ENCODE results near the gene RTP5.
"Not testable (repeated sequence)": the region's sequence is repeated elsewhere in the genome, so short reads cannot be mapped to it uniquely, and the experiment has no call there.

Gene RTP5

GRCh38 chr2:241906826-241907570 is 37.5 kb downstream of the RTP5 start:
- no peaks in the 10 kb centered on the region for H3K9me2 ChIP-seq (replicated peaks; ENCODE audit: low read depth, low read length)
- no peaks in the 10 kb centered on the region; the same call in 1 of the 2 replicates for H3K36me3 ChIP-seq (ENCODE audit: insufficient read depth, low read length)
- TF ChIP-seq EZH2phosphoT487 (IDR thresholded peaks at IDR 0.05; ENCODE audit: borderline replicate concordance) (no peak), CTCF (conservative IDR thresholded peaks at IDR 0.05; ENCODE audit: low read length) (no peak)
- H4K20me1 ChIP-seq (ENCODE audit: insufficient read depth, low read length, poor library complexity, severe bottlenecking), result no peaks in the 10 kb centered on the region
- no peaks in the 10 kb centered on the region for H3K9me3 ChIP-seq (ENCODE audit: insufficient read depth, low read depth, low read length)
- H3K4me1 ChIP-seq (ENCODE audit: insufficient read depth, low read length, poor library complexity, severe bottlenecking), result no peaks in the 10 kb centered on the region
- no peaks in the 10 kb centered on the region for H3K79me2 ChIP-seq (ENCODE audit: insufficient read depth, low read length)
- H3K9ac ChIP-seq (ENCODE audit: low read depth, low read length, poor library complexity, severe bottlenecking), result no peak overlapping the region
- no peaks in the 10 kb centered on the region for H3F3A ChIP-seq (ENCODE audit: low read depth)
- no peak overlapping the region for H3K4me3 ChIP-seq (ENCODE audit: low read length, poor library complexity, severe bottlenecking)
- no peak overlapping the region for H2AFZ ChIP-seq (ENCODE audit: low read length)
- no peaks in the 10 kb centered on the region for H3K27me3 ChIP-seq (ENCODE audit: insufficient read depth, low read length, poor library complexity, severe bottlenecking)
- no peak overlapping the region for H3K4me2 ChIP-seq (ENCODE audit: low read depth, low read length, poor library complexity, severe bottlenecking)

- not testable (repeated sequence) for H3K36me3 ChIP-seq (ENCODE audit: insufficient read depth, low read length); H3K4me2 ChIP-seq (ENCODE audit: low read depth, low read length, poor library complexity, severe bottlenecking); H2AFZ ChIP-seq (ENCODE audit: low read length); H3K9me3 ChIP-seq (ENCODE audit: insufficient read depth, low read depth, low read length); H3K9me2 ChIP-seq (replicated peaks; ENCODE audit: low read depth, low read length); H3K4me3 ChIP-seq (ENCODE audit: low read length, poor library complexity, severe bottlenecking); H3K4me1 ChIP-seq (ENCODE audit: insufficient read depth, low read length, poor library complexity, severe bottlenecking); H3K9ac ChIP-seq (ENCODE audit: low read depth, low read length, poor library complexity, severe bottlenecking); H3K79me2 ChIP-seq (ENCODE audit: insufficient read depth, low read length); H3F3A ChIP-seq (ENCODE audit: low read depth); H4K20me1 ChIP-seq (ENCODE audit: insufficient read depth, low read length, poor library complexity, severe bottlenecking); H3K27me3 ChIP-seq (ENCODE audit: insufficient read depth, low read length, poor library complexity, severe bottlenecking)
Observed at GRCh38 chr2:241907831-241908230, 38.3 kb downstream of the RTP5 start.

- Histone ChIP-seq H3K9me3 (ENCODE audit: insufficient read depth, low read depth, low read length) (no peaks in the 10 kb centered on the region), H2AFZ (ENCODE audit: low read length) (no peak overlapping the region), H3K4me3 (ENCODE audit: low read length, poor library complexity, severe bottlenecking) (no peak overlapping the region), H3K9me2 (replicated peaks; ENCODE audit: low read depth, low read length) (no peaks in the 10 kb centered on the region), H3K4me1 (ENCODE audit: insufficient read depth, low read length, poor library complexity, severe bottlenecking) (no peaks in the 10 kb centered on the region), H3K27me3 (ENCODE audit: insufficient read depth, low read length, poor library complexity, severe bottlenecking) (no peaks in the 10 kb centered on the region), H3K79me2 (ENCODE audit: insufficient read depth, low read length) (no peaks in the 10 kb centered on the region), H4K20me1 (ENCODE audit: insufficient read depth, low read length, poor library complexity, severe bottlenecking) (no peaks in the 10 kb centered on the region), H3F3A (ENCODE audit: low read depth) (no peaks in the 10 kb centered on the region), H3K4me2 (ENCODE audit: low read depth, low read length, poor library complexity, severe bottlenecking) (no peak overlapping the region), H3K36me3 (ENCODE audit: insufficient read depth, low read length) (no peaks in the 10 kb centered on the region; the same call in 1 of the 2 replicates), H3K9ac (ENCODE audit: low read depth, low read length, poor library complexity, severe bottlenecking) (no peak overlapping the region)
- TF ChIP-seq EZH2phosphoT487 (IDR thresholded peaks at IDR 0.05; ENCODE audit: borderline replicate concordance) (no peak), CTCF (conservative IDR thresholded peaks at IDR 0.05; ENCODE audit: low read length) (no peak)
Observed at GRCh38 chr2:241908686-241909420, 39.3 kb downstream of the RTP5 start.

All from Loucy (cell line).